ENCODE results near the gene KASH5.

- TF ChIP-seq, protein P1, sequence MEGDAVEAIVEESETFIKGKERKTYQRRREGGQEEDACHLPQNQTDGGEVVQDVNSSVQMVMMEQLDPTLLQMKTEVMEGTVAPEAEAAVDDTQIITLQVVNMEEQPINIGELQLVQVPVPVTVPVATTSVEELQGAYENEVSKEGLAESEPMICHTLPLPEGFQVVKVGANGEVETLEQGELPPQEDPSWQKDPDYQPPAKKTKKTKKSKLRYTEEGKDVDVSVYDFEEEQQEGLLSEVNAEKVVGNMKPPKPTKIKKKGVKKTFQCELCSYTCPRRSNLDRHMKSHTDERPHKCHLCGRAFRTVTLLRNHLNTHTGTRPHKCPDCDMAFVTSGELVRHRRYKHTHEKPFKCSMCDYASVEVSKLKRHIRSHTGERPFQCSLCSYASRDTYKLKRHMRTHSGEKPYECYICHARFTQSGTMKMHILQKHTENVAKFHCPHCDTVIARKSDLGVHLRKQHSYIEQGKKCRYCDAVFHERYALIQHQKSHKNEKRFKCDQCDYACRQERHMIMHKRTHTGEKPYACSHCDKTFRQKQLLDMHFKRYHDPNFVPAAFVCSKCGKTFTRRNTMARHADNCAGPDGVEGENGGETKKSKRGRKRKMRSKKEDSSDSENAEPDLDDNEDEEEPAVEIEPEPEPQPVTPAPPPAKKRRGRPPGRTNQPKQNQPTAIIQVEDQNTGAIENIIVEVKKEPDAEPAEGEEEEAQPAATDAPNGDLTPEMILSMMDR (IDR thresholded peaks at IDR 0.05; ENCODE audit: low read depth, low read length, poor library complexity, severe bottlenecking) = no peak
- no peak for TF ChIP-seq EZH2phosphoT487 (IDR thresholded peaks at IDR 0.05; ENCODE audit: borderline replicate concordance, low read length)
These were observed 12.0 kb downstream of the KASH5 start for GRCh38 chr19:49400029-49400428.

All from DOHH2 (cell line).